ENCODE measurements around the gene SLC38A10. TPM values are rescaled to one million over a fixed set of nuclear protein-coding genes. Genes with fewer than 3 reads are reported as not detected.

The SLC38A10 gene
- total RNA-seq, 1 donor from 2014 or later = 71.6 TPM

DNA sequence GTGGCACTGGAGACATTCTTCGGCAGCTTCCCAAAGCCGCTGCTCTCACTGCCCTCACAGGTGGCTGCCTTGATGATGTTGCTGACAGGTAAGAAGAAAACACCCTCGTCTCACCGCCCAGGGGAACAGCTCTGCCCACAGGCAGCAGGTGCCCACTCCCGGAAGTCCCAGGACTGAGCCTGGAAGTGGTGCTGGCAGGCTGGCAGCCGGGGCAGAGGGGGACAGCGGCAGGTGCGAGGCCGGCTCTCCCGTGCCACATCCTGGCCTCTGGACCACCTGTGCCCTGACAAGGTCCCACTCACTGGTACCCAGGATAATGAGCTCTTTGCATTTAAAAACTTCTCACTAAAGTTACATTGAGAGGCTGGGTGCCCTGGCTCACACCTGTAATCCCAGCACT, 92.8 kb downstream of the SLC38A10 start:
- no peak for DNase-seq (ENCODE audit: low read depth)
- TF ChIP-seq, protein P1, sequence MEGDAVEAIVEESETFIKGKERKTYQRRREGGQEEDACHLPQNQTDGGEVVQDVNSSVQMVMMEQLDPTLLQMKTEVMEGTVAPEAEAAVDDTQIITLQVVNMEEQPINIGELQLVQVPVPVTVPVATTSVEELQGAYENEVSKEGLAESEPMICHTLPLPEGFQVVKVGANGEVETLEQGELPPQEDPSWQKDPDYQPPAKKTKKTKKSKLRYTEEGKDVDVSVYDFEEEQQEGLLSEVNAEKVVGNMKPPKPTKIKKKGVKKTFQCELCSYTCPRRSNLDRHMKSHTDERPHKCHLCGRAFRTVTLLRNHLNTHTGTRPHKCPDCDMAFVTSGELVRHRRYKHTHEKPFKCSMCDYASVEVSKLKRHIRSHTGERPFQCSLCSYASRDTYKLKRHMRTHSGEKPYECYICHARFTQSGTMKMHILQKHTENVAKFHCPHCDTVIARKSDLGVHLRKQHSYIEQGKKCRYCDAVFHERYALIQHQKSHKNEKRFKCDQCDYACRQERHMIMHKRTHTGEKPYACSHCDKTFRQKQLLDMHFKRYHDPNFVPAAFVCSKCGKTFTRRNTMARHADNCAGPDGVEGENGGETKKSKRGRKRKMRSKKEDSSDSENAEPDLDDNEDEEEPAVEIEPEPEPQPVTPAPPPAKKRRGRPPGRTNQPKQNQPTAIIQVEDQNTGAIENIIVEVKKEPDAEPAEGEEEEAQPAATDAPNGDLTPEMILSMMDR (conservative IDR thresholded peaks at IDR 0.05; ENCODE audit: low read depth, low read length) = no peak
- no peak overlapping the region for H3K4me3 ChIP-seq (ENCODE audit: low read depth, low read length)

DNA sequence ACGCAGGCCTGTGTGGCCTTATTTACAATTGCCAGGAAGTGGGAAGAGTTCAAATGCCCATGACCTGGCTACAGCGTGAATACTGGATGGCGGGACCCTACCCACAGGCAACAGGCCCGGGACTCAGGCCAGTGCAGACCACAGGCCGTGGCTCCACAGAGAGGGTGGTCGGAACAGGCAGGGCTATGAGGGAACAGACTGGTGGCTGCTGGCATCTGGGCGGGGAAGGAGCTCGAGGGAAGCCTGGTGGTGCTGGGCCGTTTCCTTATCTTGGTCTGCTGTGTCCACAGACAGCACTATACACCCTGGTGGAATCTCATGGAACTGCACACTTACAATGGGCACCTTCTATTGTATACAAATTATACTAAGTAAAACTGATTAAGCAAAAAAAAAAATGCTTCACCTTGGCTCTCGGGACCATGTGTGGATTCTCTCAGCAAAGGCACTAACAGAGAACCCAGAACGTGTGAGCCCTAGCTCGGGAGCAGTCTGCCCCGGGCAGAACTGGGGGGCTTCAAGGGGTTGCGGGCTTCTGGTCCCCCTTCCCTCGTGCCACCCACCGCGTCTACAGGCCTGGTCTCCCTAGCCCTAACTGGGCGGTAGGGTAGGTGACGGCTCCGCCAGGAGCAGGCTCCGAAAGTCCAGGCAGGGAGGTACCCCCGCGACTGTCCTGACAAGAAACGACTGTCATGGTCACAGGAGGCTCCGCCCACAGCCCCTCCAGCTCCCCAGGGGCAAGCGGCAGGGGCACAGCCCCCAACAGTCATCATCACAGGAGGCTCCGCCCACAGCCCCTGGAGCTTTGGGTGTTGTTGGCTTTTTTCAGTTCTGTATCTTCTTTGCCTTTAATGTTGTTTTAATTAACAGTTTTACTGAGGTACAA, 94.2 kb downstream of the SLC38A10 start:
- DNase-seq (ENCODE audit: low read depth) = no peak
- TF ChIP-seq, protein P1 (conservative IDR thresholded peaks at IDR 0.05; ENCODE audit: low read depth, low read length) = peak; percentile 64

DNA sequence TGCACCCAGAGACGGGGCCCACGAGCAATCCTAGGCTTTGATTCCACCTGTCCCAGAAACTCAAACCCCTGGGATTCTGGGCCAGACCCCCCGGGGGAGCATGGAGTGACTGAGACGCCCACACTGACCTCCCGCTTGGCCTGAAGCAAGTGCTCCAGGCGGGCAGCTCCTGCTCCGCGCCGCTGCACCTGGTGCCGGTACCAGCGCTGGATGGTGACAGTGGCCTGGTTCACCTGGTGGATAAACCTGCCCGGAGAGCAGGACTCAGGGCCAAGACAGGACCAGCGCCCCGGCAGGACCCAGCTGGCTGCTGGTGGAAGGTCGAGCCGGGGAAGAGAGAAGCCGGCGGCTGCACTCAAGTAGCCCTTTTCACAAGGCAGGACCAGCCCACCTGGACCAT, 94.9 kb downstream of the SLC38A10 start:
- no peak overlapping the region for H3K4me3 ChIP-seq (ENCODE audit: low read depth, low read length)
- TF ChIP-seq, protein P1 (conservative IDR thresholded peaks at IDR 0.05; ENCODE audit: low read depth, low read length) = no peak
- DNase-seq (ENCODE audit: low read depth) = no peak

More for the DNA sequence above, 94.2 kb downstream of the SLC38A10 start:
- no peak overlapping the region for H3K4me3 ChIP-seq (ENCODE audit: low read depth, low read length)

DNA sequence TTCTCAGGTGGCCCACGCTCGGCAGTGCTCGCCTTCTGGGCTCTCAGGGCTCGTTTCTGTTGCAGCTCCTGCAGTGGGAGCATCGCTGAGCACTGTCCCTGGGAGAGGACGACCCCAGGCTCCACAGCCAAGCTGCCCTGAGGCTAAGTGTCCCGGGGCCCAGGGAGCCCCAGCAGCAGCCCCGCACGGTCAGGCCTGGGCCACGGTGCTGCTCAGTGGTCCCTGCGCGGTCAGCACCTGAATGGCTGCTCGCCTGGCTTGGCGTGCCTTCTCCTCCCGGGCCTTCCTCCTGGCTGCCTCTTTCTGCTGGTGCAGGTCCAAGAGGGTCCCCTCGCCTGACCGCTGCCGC, 95.7 kb downstream of the SLC38A10 start:
- TF ChIP-seq, protein P1 (conservative IDR thresholded peaks at IDR 0.05; ENCODE audit: low read depth, low read length) = no peak
- no peak overlapping the region for H3K4me3 ChIP-seq (ENCODE audit: low read depth, low read length)
- no peak for DNase-seq (ENCODE audit: low read depth)

DNA sequence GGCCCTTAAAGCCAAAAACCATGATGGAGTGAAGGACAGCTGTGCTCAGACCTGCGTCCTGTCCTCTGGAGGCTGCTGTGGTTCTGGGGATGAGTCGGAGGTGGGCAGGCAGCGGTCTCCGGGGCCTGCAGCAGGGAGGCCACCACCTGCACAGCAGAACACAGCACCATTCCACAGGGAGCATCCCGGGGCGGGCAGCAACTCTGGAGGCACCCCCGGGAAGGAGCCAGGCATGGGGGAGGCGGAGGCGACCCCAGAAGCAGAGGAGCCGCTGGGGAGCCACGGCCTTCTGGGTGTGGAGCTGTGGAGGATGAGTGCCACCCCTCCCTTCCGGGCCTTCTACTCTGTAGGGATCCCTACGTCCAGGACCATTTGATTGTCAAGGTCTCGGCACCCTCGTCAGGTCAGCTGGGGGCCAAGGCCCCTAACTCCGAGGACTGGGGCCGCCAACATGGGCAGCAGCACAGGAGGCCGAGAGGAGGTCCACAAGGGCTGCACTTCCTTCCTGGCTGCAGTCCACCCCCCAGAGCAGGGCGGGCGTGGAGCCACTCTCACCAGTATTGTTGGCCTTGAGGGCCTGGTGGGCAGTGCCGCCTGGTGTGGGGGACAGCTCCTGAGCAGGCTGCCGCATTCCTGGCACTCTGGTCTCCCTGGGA, 96.2 kb downstream of the SLC38A10 start:
- no peak overlapping the region for H3K4me3 ChIP-seq (ENCODE audit: low read depth, low read length)
- TF ChIP-seq, protein P1 (conservative IDR thresholded peaks at IDR 0.05; ENCODE audit: low read depth, low read length) = no peak
- DNase-seq (ENCODE audit: low read depth) = no peak

DNA sequence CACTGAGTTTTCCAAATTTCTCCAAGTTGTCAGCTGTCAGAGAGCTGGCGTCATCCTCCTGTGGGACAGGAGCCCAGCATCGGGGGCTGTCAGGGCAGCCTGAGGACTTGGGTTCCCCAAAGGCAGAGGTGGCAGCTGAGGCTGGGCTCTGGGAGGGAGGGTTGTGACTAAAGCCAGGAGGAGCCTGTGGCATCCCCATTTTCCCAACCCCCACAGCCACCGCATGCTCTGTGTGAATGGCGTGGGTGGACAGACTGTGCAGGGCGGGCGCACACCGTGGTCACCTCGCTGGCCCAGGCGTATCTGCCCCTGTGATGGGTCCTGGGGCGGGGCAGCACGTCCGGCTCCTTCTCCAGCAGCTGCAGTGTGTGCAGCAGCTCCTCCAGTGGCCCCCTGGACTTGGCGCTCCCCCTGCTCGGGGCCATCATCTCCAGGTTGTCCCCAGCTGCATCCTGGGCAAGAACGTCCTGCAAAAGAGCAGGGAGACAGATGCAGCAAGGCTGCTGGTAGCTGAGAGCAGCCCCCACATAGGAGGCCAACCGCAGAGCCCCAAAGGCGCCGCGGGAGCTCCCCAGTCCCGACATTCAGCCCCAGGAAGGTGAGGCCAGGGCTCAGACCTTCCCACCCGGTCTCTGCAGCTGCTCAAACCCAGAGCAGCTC, 97.1 kb downstream of the SLC38A10 start:
- TF ChIP-seq, protein P1 (conservative IDR thresholded peaks at IDR 0.05; ENCODE audit: low read depth, low read length) = no peak
- no peak overlapping the region for H3K4me3 ChIP-seq (ENCODE audit: low read depth, low read length)
- DNase-seq (ENCODE audit: low read depth) = no peak
